Fibroblast of skin of left quadriceps (primary cell): ENCODE results near the gene TCF7L1.

Source experiments
- DNase-seq, 2 experiments: peaks; one replicate each; pipeline ENCODE4 v3.0.0-alpha.2; 2013; ENCODE audit warnings: low read depth in 2 of 2

Gene TCF7L1

GRCh38 chr2:85163675-85164074 lies 30.5 kb downstream of the TCF7L1 start:
- no peak for DNase-seq

DNA sequence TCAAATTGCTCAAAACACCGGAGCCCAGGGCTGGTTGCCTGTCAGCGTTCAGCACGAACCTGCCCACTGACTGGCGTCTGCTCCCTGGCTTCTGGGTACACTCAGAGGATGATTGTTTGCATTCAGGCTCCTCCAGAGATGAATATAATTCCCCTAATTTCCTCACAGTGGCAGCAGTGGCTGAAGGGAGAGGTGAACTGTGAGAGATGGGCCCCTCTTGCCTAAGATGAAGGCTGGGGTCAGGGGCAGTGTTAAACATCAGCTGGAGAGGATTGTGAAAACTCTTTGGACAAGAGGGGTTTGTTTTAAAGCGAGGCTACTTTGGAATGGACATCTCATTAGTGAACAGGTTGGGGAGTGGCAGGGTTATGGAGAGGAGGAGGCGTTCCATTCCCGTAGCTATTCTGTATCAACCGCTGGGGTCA lies 31.0 kb downstream of the TCF7L1 start:
- DNase-seq = no peak

GRCh38 chr2:85165088-85165690 lies 32.0 kb downstream of the TCF7L1 start:
- DNase-seq = no peak

DNA sequence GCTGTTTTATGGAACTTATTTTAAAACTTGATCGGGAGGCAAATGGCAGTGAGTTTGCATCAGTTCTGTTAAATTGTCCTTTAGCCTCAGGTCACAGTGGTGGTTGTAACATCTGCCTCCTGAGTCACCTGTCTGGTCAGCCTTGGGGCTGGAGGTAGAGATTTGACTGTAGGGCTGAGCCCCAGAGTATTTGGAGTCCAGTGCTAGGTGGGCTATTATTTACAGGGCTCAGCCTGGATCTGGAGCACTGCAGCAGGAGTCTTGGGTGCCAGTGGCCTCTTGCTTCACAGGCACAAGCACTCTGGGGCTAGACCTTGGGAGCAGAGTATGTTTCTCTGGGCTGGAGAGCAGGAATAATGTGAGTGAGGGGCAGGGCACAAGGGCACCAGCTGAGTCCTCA lies 32.8 kb downstream of the TCF7L1 start:
- DNase-seq = no peak

DNA sequence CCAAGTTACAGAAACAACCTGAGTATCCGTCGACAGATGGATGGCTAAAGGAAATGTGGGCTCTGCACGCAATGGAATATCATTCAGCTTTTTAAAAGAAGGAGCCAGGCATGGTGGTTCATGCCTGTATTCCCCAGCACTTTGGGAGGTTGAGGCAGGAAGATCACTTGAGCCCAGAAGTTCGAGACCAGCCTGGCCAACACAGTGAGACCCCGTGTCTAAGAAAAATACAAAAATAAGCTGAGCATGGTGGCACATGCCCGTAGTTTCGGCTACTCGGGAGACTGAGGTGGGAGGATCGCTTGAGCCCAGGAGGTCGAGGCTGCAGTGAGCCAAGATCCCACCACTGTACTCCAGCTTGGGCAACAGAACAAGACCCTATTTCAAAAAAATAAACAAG lies 34.3 kb downstream of the TCF7L1 start:
- DNase-seq = no peak

- DNase-seq = no peak
Observed at GRCh38 chr2:85168942-85169341, 35.8 kb downstream of the TCF7L1 start.

DNA sequence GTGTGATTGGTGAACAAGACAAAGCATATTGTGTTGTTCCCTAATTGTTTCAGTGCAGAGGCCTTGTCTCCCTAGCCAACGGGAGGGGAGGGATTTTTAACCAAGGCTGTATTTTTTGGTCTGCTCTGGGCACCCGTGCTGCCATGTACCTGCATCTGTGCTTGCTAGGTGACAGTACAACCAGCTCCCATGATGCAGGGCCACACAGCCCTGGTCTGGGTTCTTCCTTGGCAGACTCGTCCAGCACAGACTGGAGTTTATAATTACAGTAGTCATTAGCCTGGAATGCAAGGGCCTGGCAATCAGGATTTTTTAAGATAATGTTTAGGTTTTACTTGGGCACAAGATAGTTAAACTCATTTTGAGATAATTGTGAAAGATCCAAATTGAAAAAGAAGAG lies 36.4 kb downstream of the TCF7L1 start:
- no peak for DNase-seq

- DNase-seq = no peak
Observed at GRCh38 chr2:85170938-85171475, 37.8 kb downstream of the TCF7L1 start.

GRCh38 chr2:85171916-85172315 lies 38.7 kb downstream of the TCF7L1 start:
- no peak for DNase-seq

DNA sequence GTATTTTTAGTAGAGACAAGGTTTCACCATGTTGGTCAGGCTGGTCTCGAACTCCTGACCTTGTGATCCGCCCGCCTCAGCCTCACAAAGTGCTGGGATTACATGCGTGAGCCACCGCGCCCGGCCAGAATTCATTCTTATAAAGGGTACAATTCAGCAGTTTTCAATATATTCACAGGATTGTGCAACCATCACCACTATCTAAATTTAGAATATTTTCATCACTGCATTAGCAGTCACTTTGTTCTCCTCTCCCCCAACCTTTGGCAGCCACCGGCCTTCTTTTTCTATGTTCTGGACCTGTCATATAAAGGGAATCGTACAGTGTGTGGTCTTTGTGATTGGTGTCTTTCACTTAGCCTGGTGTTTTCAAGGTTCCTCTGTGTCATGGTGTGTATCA lies 40.7 kb downstream of the TCF7L1 start:
- DNase-seq = no peak

- DNase-seq = no peak
Observed at GRCh38 chr2:85174943-85175342, 41.8 kb downstream of the TCF7L1 start.

DNA sequence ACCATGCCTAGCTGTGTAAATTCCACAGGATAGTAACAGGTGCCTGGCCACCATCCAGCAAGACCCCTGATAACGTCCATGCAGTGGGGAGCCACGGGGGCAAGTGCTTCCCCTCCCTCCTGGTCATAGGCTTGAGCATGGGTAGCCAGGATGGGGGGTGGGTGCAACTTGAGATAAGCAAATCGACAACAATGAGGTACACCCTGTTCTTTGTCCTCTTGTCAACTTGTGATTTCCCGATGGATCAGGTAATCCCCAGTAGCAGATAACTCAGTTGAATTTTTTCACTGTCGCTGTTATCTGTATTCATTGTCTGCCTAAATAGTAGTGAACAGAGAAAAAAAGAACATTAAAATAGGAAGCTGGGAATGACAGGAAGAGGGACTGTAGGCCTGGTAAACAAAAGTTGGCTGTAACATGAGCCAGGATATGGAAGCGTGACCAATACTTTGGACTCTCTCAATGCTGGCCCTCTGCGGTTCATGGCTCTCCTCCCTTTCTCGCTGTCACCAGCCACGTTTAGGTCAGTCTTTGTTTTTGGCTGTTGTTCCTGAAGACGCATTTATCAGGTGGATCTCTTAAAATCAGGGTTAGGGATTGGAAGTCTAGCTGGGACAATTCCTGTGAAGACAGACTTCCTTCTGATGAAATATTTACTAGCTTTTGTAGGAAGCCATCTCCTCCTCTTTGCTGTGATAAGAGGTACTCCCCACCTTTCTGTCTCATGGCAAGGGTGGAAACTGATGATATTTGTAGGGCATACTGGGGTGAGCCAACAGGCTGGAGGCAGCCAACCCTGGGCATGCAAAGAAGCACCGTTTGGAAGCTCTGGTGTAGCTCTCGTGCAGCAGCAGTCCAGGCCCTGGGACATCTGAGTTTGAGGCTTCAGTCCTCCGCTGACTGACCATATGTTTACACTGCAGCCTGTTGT lies 42.4 kb downstream of the TCF7L1 start:
- DNase-seq = no peak

DNA sequence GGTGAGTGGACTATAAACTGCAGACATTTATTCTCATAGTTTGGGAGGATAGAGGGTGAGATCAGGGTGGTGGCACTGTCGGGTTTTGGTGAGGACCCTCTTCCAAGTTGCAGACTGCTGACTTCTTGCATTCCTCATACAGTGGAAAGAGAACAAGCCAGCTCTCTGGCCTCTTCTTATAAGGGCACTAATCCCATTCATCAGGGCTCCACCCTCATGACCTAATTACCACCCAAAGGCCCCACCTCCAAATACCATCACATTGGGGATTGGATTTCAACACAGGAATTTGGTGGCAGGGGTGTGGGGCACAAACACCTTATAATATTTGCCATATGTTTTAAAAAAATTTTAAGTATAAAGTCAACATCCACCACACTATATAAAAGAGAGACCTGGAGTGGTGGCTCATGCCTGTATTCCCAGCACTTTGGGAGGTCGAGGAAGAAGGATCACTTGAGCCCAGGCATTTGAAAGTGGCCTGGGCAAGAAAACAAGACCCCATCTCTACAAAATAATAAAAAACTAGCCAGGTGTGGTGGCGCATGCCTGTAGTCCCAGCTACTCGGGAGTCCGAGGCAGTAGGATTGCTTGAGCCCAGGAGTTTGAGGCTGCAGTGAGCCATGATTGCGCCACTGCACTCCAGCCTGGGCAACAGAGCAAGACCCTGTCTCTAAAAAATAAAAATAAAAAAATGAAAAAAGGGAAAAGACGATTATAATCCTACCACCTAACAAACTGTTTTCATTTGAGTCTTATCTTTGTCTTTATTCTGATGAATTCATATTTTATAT lies 44.0 kb downstream of the TCF7L1 start:
- no peak for DNase-seq

DNA sequence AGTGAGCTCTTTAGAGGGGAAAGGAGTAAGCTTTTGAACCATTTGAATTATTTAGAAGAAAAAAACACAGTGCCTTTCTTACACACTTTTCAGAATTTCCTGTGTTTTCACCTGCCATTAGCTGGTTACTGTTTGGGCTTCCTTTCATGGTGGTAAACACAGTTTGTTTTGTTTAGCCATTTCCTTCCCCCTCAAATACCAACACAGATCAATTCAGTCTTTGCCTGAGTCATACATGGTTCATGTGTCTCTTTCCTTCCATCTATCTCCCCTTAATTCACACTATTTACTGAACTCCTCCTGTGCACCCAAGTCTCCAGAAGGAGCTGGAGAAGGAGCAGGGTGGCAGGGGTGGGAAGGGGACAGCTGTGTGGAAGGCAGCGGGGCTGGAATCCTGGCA lies 45.0 kb downstream of the TCF7L1 start:
- DNase-seq = no peak

GRCh38 chr2:85178980-85179411 lies 45.8 kb downstream of the TCF7L1 start:
- DNase-seq = no peak

DNA sequence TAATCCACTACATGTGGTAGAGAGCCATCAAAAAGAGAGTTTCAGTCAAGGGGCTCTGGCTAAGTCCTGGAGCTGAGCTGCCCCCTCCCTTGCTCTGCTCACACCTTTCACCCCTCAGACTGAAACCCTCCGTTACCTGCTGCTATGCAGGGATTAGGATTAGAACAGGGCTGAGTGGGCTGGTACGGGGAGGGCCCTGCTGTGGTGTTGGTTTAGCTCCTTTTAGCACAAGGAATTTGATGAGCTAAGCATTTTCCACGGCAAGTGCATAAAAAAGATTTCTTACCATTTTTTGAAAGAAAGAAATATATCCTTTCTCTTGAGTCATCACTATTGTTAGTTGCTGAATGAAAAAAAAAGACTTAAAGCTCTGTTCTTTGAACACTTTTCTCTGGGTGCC lies 46.3 kb downstream of the TCF7L1 start:
- no peak for DNase-seq

- no peak for DNase-seq
Observed at GRCh38 chr2:85180322-85181133, 47.3 kb downstream of the TCF7L1 start.

DNA sequence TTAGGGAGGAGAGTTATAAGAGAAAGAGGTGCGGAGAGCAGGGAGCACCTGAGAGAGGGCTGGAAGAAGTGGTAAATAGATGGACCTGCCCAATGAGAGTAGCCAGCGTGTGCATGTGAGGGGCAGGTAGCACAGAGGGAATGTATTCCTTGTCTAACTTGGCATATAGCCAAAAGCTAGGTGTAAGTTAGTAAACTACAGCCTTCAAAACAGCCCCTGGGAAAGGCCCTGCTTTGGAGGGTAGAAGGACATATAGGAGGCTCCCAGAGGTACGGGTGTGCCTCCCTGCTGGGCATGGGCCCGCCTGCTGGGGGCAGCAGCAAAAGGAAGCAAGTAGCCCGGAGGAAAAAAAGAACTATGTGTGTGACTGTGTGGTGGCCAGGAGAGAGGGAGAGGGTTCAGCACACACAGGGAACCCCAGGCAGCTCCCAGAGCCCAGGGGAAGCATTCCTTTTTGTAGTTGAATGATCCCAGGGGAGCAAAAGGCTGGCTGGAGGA lies 48.0 kb downstream of the TCF7L1 start:
- no peak for DNase-seq

- no peak for DNase-seq
Observed at GRCh38 chr2:85181844-85182456, 48.8 kb downstream of the TCF7L1 start.

DNA sequence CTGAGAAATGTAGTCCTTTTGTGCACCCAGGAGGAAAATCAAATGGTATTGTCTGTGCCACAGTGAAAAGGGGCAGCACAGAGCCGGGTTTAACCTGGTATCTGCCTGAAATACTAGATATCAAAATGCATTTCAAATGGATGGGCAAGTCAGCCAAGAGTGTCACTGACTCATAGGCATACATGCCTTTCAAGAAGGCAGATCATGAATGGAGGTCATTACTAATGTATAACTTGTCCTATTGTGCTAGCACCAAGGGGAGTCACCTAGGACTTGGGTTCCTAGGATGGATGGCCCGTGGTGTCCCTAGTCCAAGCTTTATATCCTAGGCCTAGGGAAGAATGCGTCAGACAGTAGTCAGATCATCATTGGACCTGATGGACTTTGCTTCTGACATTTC lies 49.9 kb downstream of the TCF7L1 start:
- DNase-seq = no peak

DNA sequence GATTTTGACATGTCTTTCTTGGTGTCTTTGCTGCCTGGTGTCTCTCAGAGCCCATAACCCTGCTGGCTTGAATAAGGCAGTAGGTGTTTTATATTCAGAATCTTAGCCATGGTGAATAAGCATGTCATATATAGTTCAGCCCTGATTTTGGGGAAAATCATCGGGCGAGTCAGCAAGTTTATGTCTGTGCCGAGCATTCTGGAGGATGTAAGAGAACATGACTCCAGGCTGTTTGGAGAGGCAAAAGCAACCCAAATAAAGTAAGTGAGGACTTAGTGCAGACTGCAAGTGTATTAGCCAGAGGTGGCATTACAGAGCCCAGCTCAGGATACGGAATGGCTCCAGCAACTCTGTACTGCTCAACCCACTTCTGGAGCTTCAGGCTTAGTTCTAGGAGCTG lies 50.3 kb downstream of the TCF7L1 start:
- DNase-seq = no peak
